IMR-90 (cell line): ENCODE results near the gene SPTBN5. TPM values are rescaled to one million over a fixed set of nuclear protein-coding genes. Genes with fewer than 3 reads are reported as not detected.

Source experiments
- ATAC-seq: fragments of 200-7000 bp; cut with Tn5 transposase; 2 replicates; pipeline ENCODE4 v1.9.1; 2020; ENCODE audit warnings: low read depth, mild to moderate bottlenecking, moderate library complexity
- BruUV-seq: library from RNA; stranded (reverse); fragments of 400-500 nt; replicated peaks from 2 replicates; lab custom pipeline; 2021; lab: Mats Ljungman, UMichigan
- CTCF ChIA-PET: fragments of 300-600 bp; formaldehyde crosslinking; extraction: SDS; loops from one replicate; lab custom pipeline; 2021; ENCODE audit warnings: antibody characterized with exemption; lab: Yijun Ruan, JAX
- POLR2A ChIA-PET: fragments of 300-600 bp; sonication (Branson Sonifier 250); formaldehyde crosslinking; loops from one replicate; lab custom pipeline; 2022; ENCODE audit warnings: antibody characterized with exemption; ENCODE audit not compliant: unreplicated experiment; lab: Charles Lee
- DNase-seq: peaks from one replicate; pipeline ENCODE4 v3.0.0; 2013
- H2AFZ ChIP-seq: replicated peaks from 2 replicates; pipeline ENCODE3; 2013; ENCODE audit warnings: low read length, mild to moderate bottlenecking; ENCODE audit not compliant: poor library complexity
- H2AK5ac ChIP-seq: 2 replicates; pipeline ENCODE4 v1.6.1; 2013; ENCODE audit warnings: low read depth, low read length, inconsistent platforms
- H2AK9ac ChIP-seq: replicated peaks from 2 replicates; pipeline ENCODE3; 2013; ENCODE audit warnings: mild to moderate bottlenecking, low read depth, low read length, moderate library complexity; ENCODE audit not compliant: poor library complexity
- H2BK120ac ChIP-seq: 2 replicates; pipeline ENCODE4 v1.6.1; 2013; ENCODE audit warnings: low read depth, low read length, inconsistent platforms
- H2BK15ac ChIP-seq: 3 replicates; pipeline ENCODE4 v1.6.1; 2013; ENCODE audit warnings: low read depth, low read length, inconsistent platforms
- H2BK20ac ChIP-seq: 2 replicates; pipeline ENCODE4 v1.6.1; 2013; ENCODE audit warnings: low read depth, mild to moderate bottlenecking, inconsistent platforms, low read length, moderate library complexity
- H2BK5ac ChIP-seq: 2 replicates; pipeline ENCODE4 v1.6.1; 2013; ENCODE audit warnings: mild to moderate bottlenecking, low read depth, low read length, inconsistent platforms; ENCODE audit not compliant: poor library complexity, severe bottlenecking
- H3K14ac ChIP-seq: replicated peaks from 2 replicates; pipeline ENCODE4 v1.6.1; 2013; ENCODE audit warnings: low read depth, low read length, inconsistent platforms
- H3K18ac ChIP-seq: 2 replicates; pipeline ENCODE4 v1.6.1; 2013; ENCODE audit warnings: low read depth, low read length, control low read depth
- H3K23ac ChIP-seq: 2 replicates; pipeline ENCODE4 v1.6.1; 2013; ENCODE audit warnings: low read depth, low read length, inconsistent platforms
- H3K27ac ChIP-seq: 2 replicates; pipeline ENCODE4 v1.5.1; 2013; ENCODE audit warnings: mild to moderate bottlenecking, control low read depth, low read length; ENCODE audit not compliant: insufficient read depth
- H3K27me3 ChIP-seq: 2 replicates; pipeline ENCODE4 v1.6.1; 2013; ENCODE audit warnings: low read length; ENCODE audit not compliant: control insufficient read depth, insufficient read depth
- H3K36me3 ChIP-seq: 2 replicates; pipeline ENCODE4 v1.6.1; 2013; ENCODE audit warnings: low read length, mixed read lengths; ENCODE audit not compliant: control insufficient read depth, insufficient read depth
- H3K4ac ChIP-seq: 2 replicates; pipeline ENCODE4 v1.6.1; 2013; ENCODE audit warnings: low read depth, low read length, inconsistent platforms
- H3K4me1 ChIP-seq: 2 replicates; pipeline ENCODE4 v1.6.1; 2013; ENCODE audit warnings: low read length, mixed read lengths; ENCODE audit not compliant: control insufficient read depth, insufficient read depth
- H3K4me2 ChIP-seq: 2 replicates; pipeline ENCODE4 v1.6.1; 2013; ENCODE audit warnings: low read depth, mild to moderate bottlenecking, control low read depth, low read length, moderate library complexity
- H3K4me3 ChIP-seq: 2 replicates; pipeline ENCODE4 v1.5.1; 2013; ENCODE audit warnings: low read depth, mild to moderate bottlenecking, control low read depth, low read length, moderate library complexity; ENCODE audit not compliant: insufficient read depth
- H3K56ac ChIP-seq: 2 replicates; pipeline ENCODE4 v1.6.1; 2013; ENCODE audit warnings: low read length, inconsistent platforms; ENCODE audit not compliant: insufficient read depth; ENCODE audit errors: extremely low read depth
- H3K79me1 ChIP-seq, 2 experiments: 2 replicates each; pipeline ENCODE4 v1.6.1; 2013; ENCODE audit warnings: low read length in 2 of 2, inconsistent platforms in 1 of 2, low read depth in 1 of 2
- H3K9ac ChIP-seq: 2 replicates; pipeline ENCODE4 v1.6.1; 2013; ENCODE audit warnings: low read depth, low read length, control low read depth
- H3K9me1 ChIP-seq: 2 replicates; pipeline ENCODE4 v1.6.1; 2013; ENCODE audit warnings: low read length, inconsistent platforms; ENCODE audit not compliant: insufficient read depth
- H3K9me3 ChIP-seq: 2 replicates; pipeline ENCODE4 v1.6.1; 2013; ENCODE audit warnings: low read length; ENCODE audit not compliant: control insufficient read depth, insufficient read depth
- H4K20me1 ChIP-seq: 2 replicates; pipeline ENCODE4 v1.6.1; 2013; ENCODE audit warnings: low read length, inconsistent platforms; ENCODE audit not compliant: insufficient read depth
- H4K5ac ChIP-seq: 2 replicates; pipeline ENCODE4 v1.6.1; 2013; ENCODE audit warnings: mild to moderate bottlenecking, low read depth, low read length, control low read depth
- H4K8ac ChIP-seq, 2 experiments: 2 replicates each; pipeline ENCODE4 v1.6.1; 2013; ENCODE audit warnings: low read depth in 2 of 2, low read length in 2 of 2, control low read depth in 1 of 2, inconsistent platforms in 1 of 2
- H4K91ac ChIP-seq: 2 replicates; pipeline ENCODE4 v1.6.1; 2013; ENCODE audit warnings: low read depth, low read length, inconsistent platforms; ENCODE audit not compliant: insufficient read depth
- BHLHE40 ChIP-seq: fragments of 150-350 bp; IDR thresholded peaks from 2 replicates; pipeline ENCODE4 v1.6.1; 2016; ENCODE audit warnings: mild to moderate bottlenecking, low read depth, low read length
- ELK1 ChIP-seq: fragments of 150-350 bp; IDR thresholded peaks from 2 replicates; pipeline ENCODE4 v1.6.1; 2016; ENCODE audit warnings: low read depth, mild to moderate bottlenecking, low read length, moderate library complexity, borderline replicate concordance
- NFE2L2 ChIP-seq: fragments of 150-350 bp; IDR thresholded peaks from 2 replicates; pipeline ENCODE4 v1.6.1; 2016; ENCODE audit warnings: low read depth, mild to moderate bottlenecking, low read length
- WGBS, 2 experiments: methylation state at CpG; one replicate each; pipeline versions ENCODE4 v1.1.5 to v1.1.7; 2013; ENCODE audit warnings: missing lambda C conversion rate in 2 of 2; ENCODE audit not compliant: insufficient read length in 1 of 2; ENCODE audit errors: extremely low coverage in 2 of 2; 5-methylcytosine and 5-hydroxymethylcytosine counted together
- dilution Hi-C: fragments of 300-500 bp; cut with HindIII; formaldehyde crosslinking; loops from one replicate; pipeline ENCODE4 v1.14.3; 2018; ENCODE audit warnings: low sequenced_read_pairs; ENCODE audit not compliant: unreplicated experiment
- in situ Hi-C: fragments of 300-500 bp; cut with MboI; formaldehyde crosslinking; loops from 3 replicates; pipeline ENCODE4 v1.14.3; 2019; ENCODE audit warnings: low sequenced_read_pairs, inconsistent platforms, mixed read lengths
- intact Hi-C: fragments of 100-400 bp; cut with micrococcal nuclease; formaldehyde crosslinking; loops from 2 replicates; pipeline ENCODE4 v1.10.0; 2022
- polyA plus RNA-seq, 3 experiments: library from polyadenylated mRNA; depleted of rRNA; stranded (reverse); fragments of >200 nt; gene quantifications; 2 replicates each; pipeline ENCODE4 v1.2.3, GENCODE V29; 2012; ENCODE audit warnings: low replicate concordance in 1 of 3
- total RNA-seq: library from RNA; depleted of rRNA; stranded (reverse); fragments of >200 nt; gene quantifications from 2 replicates; pipeline ENCODE4 v1.2.3, GENCODE V29; 2012

SPTBN5 gene
- total and polyA plus RNA-seq, 2 of the 4 experiments (the other 2 are of a cell fraction): under 0.01 to 0.38 TPM

GRCh38 chr15:41854443-41854842 lies 39.4 kb downstream of the SPTBN5 start:
- Histone ChIP-seq H2BK15ac (no peak overlapping the region), H2AK9ac (no peak overlapping the region), H3K79me1 (no peaks in the 10 kb centered on the region), H4K20me1 (no peaks in the 10 kb centered on the region), H3K4me2 (no peak overlapping the region), H3K4me3 (no peak overlapping the region), H2AFZ (no peak overlapping the region), H3K18ac (no peak overlapping the region), H2AK5ac (no peak overlapping the region), H3K4ac (no peak overlapping the region), H4K91ac (no peak overlapping the region), H3K27ac (no peak overlapping the region), H3K56ac (no peak overlapping the region), H3K14ac (no peak overlapping the region), H4K5ac (no peak overlapping the region), H4K8ac (no peak overlapping the region), H3K9me1 (no peaks in the 10 kb centered on the region), H3K4me1 (no peaks in the 10 kb centered on the region), H2BK20ac (no peak overlapping the region), H3K27me3 (peaks cover 23% of the 10 kb centered on the region; the same call in 1 of the 2 replicates), H2BK120ac (no peak overlapping the region), H2BK5ac (no peak overlapping the region), H3K23ac (no peak overlapping the region), H3K9me3 (no peaks in the 10 kb centered on the region), H3K9ac (no peak overlapping the region), H3K36me3 (no peaks in the 10 kb centered on the region)
- ChIA-PET POLR2A (no interaction called here), CTCF (no interaction called here)
- dilution Hi-C loops (no loop called here), in situ Hi-C loops (no loop called here), intact Hi-C loops (no loop called here)
- ATAC-seq: no peak
- TF ChIP-seq NFE2L2: no peak
- TF ChIP-seq BHLHE40: no peak
- TF ChIP-seq ELK1: no peak
- no CpG with 5 or more reads among the region's 9 CpGs for WGBS, 2 experiments
- no TSS peak for BruUV-seq
- no peak for DNase-seq
